ENCODE results near the gene IDH3B. TPM values are rescaled to one million over a fixed set of nuclear protein-coding genes. Genes with fewer than 3 reads are reported as not detected.

IDH3B gene
- total and polyA plus RNA-seq, 2 experiments from 2014 or later = 91.1 to 93.8 TPM

DNA sequence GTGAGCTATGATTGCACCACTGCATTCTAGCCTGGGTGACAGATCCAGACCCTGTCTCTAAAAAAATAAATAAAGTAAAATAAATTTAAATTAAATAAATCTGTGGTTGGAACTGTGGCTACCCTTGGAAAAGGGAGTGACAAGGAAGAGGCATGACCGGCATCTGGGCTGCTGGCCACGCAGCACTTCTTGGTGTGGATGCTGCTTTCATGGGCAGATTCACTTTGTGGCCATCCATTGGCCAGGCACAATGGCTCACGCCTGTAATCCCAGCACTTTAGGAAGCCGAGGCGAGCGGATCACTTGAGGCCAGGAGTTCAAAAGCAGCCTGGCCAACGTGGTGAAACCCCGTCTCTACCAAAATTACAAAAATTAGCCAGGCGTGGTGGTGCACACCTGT lies 44.6 kb upstream of the IDH3B start:
- 88% methylated on average over 9 of the region's 9 CpGs for WGBS (ENCODE audit: low lambda C conversion rate, missing lambda C conversion rate)
- Histone ChIP-seq H3K9me2 (replicated peaks; ENCODE audit: insufficient read depth) (no peaks in the 10 kb centered on the region), H3K79me2 (no peaks in the 10 kb centered on the region), H4K20me1 (ENCODE audit: insufficient read depth, poor library complexity, severe bottlenecking) (no peaks in the 10 kb centered on the region), H3K27me3 (no peaks in the 10 kb centered on the region), H3K4me1 (ENCODE audit: insufficient read depth) (no peaks in the 10 kb centered on the region), H2AFZ (no peak overlapping the region), H3K9me3 (ENCODE audit: low read depth) (no peaks in the 10 kb centered on the region), H3K4me2 (no peak overlapping the region), H3K36me3 (replicated peaks; ENCODE audit: insufficient read depth, low read depth) (no peaks in the 10 kb centered on the region), H3K27ac (no peak overlapping the region), H3K4me3 (no peak overlapping the region)
- DNase-seq (ENCODE audit: low spot score) = no peak
- TF ChIP-seq, protein P1, sequence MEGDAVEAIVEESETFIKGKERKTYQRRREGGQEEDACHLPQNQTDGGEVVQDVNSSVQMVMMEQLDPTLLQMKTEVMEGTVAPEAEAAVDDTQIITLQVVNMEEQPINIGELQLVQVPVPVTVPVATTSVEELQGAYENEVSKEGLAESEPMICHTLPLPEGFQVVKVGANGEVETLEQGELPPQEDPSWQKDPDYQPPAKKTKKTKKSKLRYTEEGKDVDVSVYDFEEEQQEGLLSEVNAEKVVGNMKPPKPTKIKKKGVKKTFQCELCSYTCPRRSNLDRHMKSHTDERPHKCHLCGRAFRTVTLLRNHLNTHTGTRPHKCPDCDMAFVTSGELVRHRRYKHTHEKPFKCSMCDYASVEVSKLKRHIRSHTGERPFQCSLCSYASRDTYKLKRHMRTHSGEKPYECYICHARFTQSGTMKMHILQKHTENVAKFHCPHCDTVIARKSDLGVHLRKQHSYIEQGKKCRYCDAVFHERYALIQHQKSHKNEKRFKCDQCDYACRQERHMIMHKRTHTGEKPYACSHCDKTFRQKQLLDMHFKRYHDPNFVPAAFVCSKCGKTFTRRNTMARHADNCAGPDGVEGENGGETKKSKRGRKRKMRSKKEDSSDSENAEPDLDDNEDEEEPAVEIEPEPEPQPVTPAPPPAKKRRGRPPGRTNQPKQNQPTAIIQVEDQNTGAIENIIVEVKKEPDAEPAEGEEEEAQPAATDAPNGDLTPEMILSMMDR (IDR thresholded peaks at IDR 0.05; ENCODE audit: poor library complexity) = no peak
- no peak for TF ChIP-seq EZH2 (IDR thresholded peaks at IDR 0.05; ENCODE audit: borderline replicate concordance)
- TF ChIP-seq EZH2phosphoT487 (IDR thresholded peaks at IDR 0.05; ENCODE audit: low read depth, severe bottlenecking, unreplicated experiment) = no peak

DNA sequence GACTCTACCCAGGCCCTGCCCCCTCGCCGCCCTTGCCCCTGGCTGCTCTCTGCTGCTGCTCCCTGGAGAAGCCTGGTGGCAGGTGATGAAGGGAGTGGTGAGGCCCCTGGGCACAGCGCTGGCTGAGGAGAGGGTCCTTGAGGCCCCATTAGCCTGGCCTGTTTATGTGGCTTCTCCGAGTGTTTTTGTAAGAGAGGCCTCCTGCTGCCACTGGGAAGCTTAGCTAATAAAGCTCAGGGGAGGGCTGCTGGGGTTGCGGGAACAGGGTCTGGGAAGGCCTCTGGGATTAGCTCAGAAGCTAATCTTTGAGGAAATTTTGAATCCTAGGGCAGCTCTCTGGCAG lies 44.0 kb upstream of the IDH3B start:
- Histone ChIP-seq H3K79me2 (no peaks in the 10 kb centered on the region), H3K9me3 (ENCODE audit: low read depth) (no peaks in the 10 kb centered on the region), H3K27ac (no peak overlapping the region), H4K20me1 (ENCODE audit: insufficient read depth, poor library complexity, severe bottlenecking) (no peaks in the 10 kb centered on the region), H3K9me2 (replicated peaks; ENCODE audit: insufficient read depth) (no peaks in the 10 kb centered on the region), H3K36me3 (replicated peaks; ENCODE audit: insufficient read depth, low read depth) (no peaks in the 10 kb centered on the region), H3K4me1 (ENCODE audit: insufficient read depth) (no peaks in the 10 kb centered on the region), H3K27me3 (no peaks in the 10 kb centered on the region), H2AFZ (no peak overlapping the region), H3K4me3 (no peak overlapping the region), H3K4me2 (no peak overlapping the region)
- TF ChIP-seq, protein P1 (IDR thresholded peaks at IDR 0.05; ENCODE audit: poor library complexity) = no peak
- TF ChIP-seq EZH2 (IDR thresholded peaks at IDR 0.05; ENCODE audit: borderline replicate concordance) = no peak
- no peak for TF ChIP-seq EZH2phosphoT487 (IDR thresholded peaks at IDR 0.05; ENCODE audit: low read depth, severe bottlenecking, unreplicated experiment)
- WGBS (ENCODE audit: low lambda C conversion rate, missing lambda C conversion rate) = 68% methylated on average over 5 of the region's 5 CpGs
- DNase-seq (ENCODE audit: low spot score) = no peak

DNA sequence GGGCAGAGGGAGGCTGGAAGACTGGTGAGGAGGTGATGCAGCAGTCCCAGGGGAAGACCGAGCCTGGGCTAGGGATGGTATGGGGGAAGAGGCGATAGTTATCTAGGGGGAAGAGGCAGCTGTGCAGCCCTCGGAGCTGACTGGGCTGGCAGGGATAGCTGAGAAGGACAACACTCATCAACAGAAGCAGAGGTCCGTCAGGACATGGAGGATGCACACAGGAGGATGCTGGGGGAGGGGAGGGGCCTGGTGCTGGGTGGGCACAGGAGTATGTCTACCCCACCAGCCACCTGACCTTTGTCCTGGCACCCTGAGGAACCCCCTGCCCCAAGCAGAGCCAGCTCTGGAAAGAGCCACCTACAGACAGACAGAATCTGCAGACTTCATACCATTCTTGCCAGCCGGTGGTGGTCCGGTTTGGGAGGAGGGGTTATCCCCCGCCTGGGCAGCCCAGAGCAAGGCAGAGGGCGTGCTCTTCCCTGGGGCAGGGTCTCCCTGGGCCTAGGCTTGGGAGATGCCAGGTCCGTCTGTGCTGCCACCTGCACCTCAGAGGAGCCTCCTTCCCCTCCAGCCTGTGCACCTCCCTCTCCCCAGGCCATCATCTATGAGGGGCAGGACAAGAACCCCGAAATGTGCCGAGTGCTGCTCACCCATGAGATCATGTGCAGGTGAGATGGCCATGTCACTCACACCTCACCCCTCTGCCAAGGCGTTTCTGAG lies 43.5 kb upstream of the IDH3B start:
- no peak for DNase-seq (ENCODE audit: low spot score)
- Histone ChIP-seq H4K20me1 (ENCODE audit: insufficient read depth, poor library complexity, severe bottlenecking) (no peaks in the 10 kb centered on the region), H3K4me1 (ENCODE audit: insufficient read depth) (no peaks in the 10 kb centered on the region)

More for the DNA sequence above, 43.5 kb upstream of the IDH3B start:
- no peak for TF ChIP-seq EZH2phosphoT487 (IDR thresholded peaks at IDR 0.05; ENCODE audit: low read depth, severe bottlenecking, unreplicated experiment)
- TF ChIP-seq EZH2 (IDR thresholded peaks at IDR 0.05; ENCODE audit: borderline replicate concordance) = no peak
- TF ChIP-seq, protein P1 (IDR thresholded peaks at IDR 0.05; ENCODE audit: poor library complexity) = no peak
- Histone ChIP-seq H2AFZ (no peak overlapping the region), H3K27me3 (no peaks in the 10 kb centered on the region), H3K27ac (no peak overlapping the region), H3K9me2 (replicated peaks; ENCODE audit: insufficient read depth) (no peaks in the 10 kb centered on the region), H3K36me3 (replicated peaks; ENCODE audit: insufficient read depth, low read depth) (no peaks in the 10 kb centered on the region), H3K4me2 (no peak overlapping the region), H3K9me3 (ENCODE audit: low read depth) (no peaks in the 10 kb centered on the region), H3K79me2 (no peaks in the 10 kb centered on the region), H3K4me3 (no peak overlapping the region)
- WGBS (ENCODE audit: low lambda C conversion rate, missing lambda C conversion rate) = 83% methylated on average over 12 of the region's 12 CpGs

All from hepatocyte (in vitro differentiated cells).